ENCODE data around the gene SPSB3.

The SPSB3 gene

GRCh38 chr16:1788708-1789100 is 6.3 kb upstream of the SPSB3 start:
- DNase-seq (ENCODE audit: low read depth in 2 of 2), result no peak

- no peak for DNase-seq (ENCODE audit: low read depth in 2 of 2)
Observed at GRCh38 chr16:1788095-1788707, 5.8 kb upstream of the SPSB3 start.

GRCh38 chr16:1787322-1788094 is 5.1 kb upstream of the SPSB3 start:
- no peak for DNase-seq (ENCODE audit: low read depth in 2 of 2)

GRCh38 chr16:1787056-1787321 is 4.6 kb upstream of the SPSB3 start:
- DNase-seq (ENCODE audit: low read depth in 2 of 2), result no peak

- DNase-seq (ENCODE audit: low read depth in 2 of 2), result no peak
Observed at GRCh38 chr16:1786242-1787055, 4.1 kb upstream of the SPSB3 start.

GRCh38 chr16:1785846-1786170 is 3.4 kb upstream of the SPSB3 start:
- DNase-seq (ENCODE audit: low read depth in 2 of 2), result no peak

- DNase-seq (ENCODE audit: low read depth in 2 of 2), result no peak
Observed at GRCh38 chr16:1784977-1785845, 2.8 kb upstream of the SPSB3 start.

- peak in 1 of 2 donors; percentile 28 for DNase-seq (ENCODE audit: low read depth in 2 of 2)
Observed at GRCh38 chr16:1781758-1782407, 488 bp downstream of the SPSB3 start.

- DNase-seq (ENCODE audit: low read depth in 2 of 2), result no peak
Observed at GRCh38 chr16:1781254-1781653, 1.1 kb downstream of the SPSB3 start.

- no peak for DNase-seq (ENCODE audit: low read depth in 2 of 2)
Observed at GRCh38 chr16:1780677-1781072, 1.7 kb downstream of the SPSB3 start.

GRCh38 chr16:1779741-1780676 is 2.4 kb downstream of the SPSB3 start:
- DNase-seq (ENCODE audit: low read depth in 2 of 2), result no peak

- no peak for DNase-seq (ENCODE audit: low read depth in 2 of 2)
Observed at GRCh38 chr16:1779234-1779701, 3.1 kb downstream of the SPSB3 start.

- no peak for DNase-seq (ENCODE audit: low read depth in 2 of 2)
Observed at GRCh38 chr16:1778200-1779179, 3.9 kb downstream of the SPSB3 start.

GRCh38 chr16:1777375-1778199 is 4.8 kb downstream of the SPSB3 start:
- DNase-seq (ENCODE audit: low read depth in 2 of 2), result no peak

GRCh38 chr16:1776991-1777374 is 5.4 kb downstream of the SPSB3 start:
- no peak for DNase-seq (ENCODE audit: low read depth in 2 of 2)

GRCh38 chr16:1776672-1776955 is 5.8 kb downstream of the SPSB3 start:
- DNase-seq (ENCODE audit: low read depth in 2 of 2), result no peak

GRCh38 chr16:1775846-1776671 is 6.3 kb downstream of the SPSB3 start:
- no peak for DNase-seq (ENCODE audit: low read depth in 2 of 2)
